BJ (cell line): ENCODE data around the gene EGLN2. TPM values are rescaled to one million over a fixed set of nuclear protein-coding genes. Genes with fewer than 3 reads are reported as not detected.
"Not testable (repeated sequence)": the region's sequence is repeated elsewhere in the genome, so short reads cannot be mapped to it uniquely, and the experiment has no call there.

ENCODE experiments used
- CTCF ChIA-PET: fragments of 350-600 bp; formaldehyde crosslinking; extraction: SDS; loops from one replicate; lab custom pipeline; 2021; ENCODE audit warnings: antibody characterized with exemption, inconsistent platforms; lab: Yijun Ruan, JAX
- POLR2A ChIA-PET: fragments of 300-600 bp; sonication (Branson Sonifier 250); formaldehyde crosslinking; extraction: SDS; loops from one replicate; lab custom pipeline; 2021; ENCODE audit warnings: antibody characterized with exemption; lab: Charles Lee
- DNase-seq: peaks from one replicate; pipeline ENCODE4 v3.0.0-alpha.2; 2011; ENCODE audit warnings: low read depth
- H3K27me3 ChIP-seq: 2 replicates; pipeline ENCODE4 v1.6.0; 2011; ENCODE audit warnings: low read length; ENCODE audit not compliant: control insufficient read depth, insufficient read depth
- H3K36me3 ChIP-seq: 2 replicates; pipeline ENCODE4 v1.5.1; 2011; ENCODE audit warnings: low read length; ENCODE audit not compliant: control insufficient read depth, insufficient read depth
- H3K4me3 ChIP-seq: 2 replicates; pipeline ENCODE4 v1.5.1; 2011; ENCODE audit warnings: low read depth, mild to moderate bottlenecking, control low read depth, low read length
- polyA plus RNA-seq: library from polyadenylated mRNA; depleted of rRNA; stranded (reverse); fragments of >200 nt; gene quantifications from 2 replicates; pipeline ENCODE4 v1.2.3, GENCODE V29; 2011
- TF ChIP-seq, protein P1 (sequence below): IDR thresholded peaks from 2 replicates; pipeline ENCODE4 v1.5.1; 2011; ENCODE audit warnings: low read depth, mild to moderate bottlenecking, control low read depth, inconsistent platforms, low read length, moderate library complexity; ENCODE audit not compliant: insufficient read depth

The EGLN2 gene
- polyA plus RNA-seq, 1 experiment = 65.5 TPM

- ChIA-PET POLR2A (interaction anchor here (0.6 kb wide), 1 partner anchor 19 kb away, joined by 3 read pairs; no protein-coding TSS in a partner anchor), CTCF (interaction anchor here (1.0 kb wide), 1 partner anchor 149 kb away, joined by 3 read pairs; no protein-coding TSS in a partner anchor)
- no peak for DNase-seq
- H3K27me3 ChIP-seq = no peaks in the 10 kb centered on the region
- no peak overlapping the region; the same call in 1 of the 2 replicates for H3K4me3 ChIP-seq
- TF ChIP-seq, protein P1, sequence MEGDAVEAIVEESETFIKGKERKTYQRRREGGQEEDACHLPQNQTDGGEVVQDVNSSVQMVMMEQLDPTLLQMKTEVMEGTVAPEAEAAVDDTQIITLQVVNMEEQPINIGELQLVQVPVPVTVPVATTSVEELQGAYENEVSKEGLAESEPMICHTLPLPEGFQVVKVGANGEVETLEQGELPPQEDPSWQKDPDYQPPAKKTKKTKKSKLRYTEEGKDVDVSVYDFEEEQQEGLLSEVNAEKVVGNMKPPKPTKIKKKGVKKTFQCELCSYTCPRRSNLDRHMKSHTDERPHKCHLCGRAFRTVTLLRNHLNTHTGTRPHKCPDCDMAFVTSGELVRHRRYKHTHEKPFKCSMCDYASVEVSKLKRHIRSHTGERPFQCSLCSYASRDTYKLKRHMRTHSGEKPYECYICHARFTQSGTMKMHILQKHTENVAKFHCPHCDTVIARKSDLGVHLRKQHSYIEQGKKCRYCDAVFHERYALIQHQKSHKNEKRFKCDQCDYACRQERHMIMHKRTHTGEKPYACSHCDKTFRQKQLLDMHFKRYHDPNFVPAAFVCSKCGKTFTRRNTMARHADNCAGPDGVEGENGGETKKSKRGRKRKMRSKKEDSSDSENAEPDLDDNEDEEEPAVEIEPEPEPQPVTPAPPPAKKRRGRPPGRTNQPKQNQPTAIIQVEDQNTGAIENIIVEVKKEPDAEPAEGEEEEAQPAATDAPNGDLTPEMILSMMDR = 0 out of 2 replicates have a peak, but pooled peaks have one; percentile 7
- peaks cover 17% of the 10 kb centered on the region for H3K36me3 ChIP-seq
Observed at GRCh38 chr19:40811478-40812341, 12.7 kb downstream of the EGLN2 start.

DNA sequence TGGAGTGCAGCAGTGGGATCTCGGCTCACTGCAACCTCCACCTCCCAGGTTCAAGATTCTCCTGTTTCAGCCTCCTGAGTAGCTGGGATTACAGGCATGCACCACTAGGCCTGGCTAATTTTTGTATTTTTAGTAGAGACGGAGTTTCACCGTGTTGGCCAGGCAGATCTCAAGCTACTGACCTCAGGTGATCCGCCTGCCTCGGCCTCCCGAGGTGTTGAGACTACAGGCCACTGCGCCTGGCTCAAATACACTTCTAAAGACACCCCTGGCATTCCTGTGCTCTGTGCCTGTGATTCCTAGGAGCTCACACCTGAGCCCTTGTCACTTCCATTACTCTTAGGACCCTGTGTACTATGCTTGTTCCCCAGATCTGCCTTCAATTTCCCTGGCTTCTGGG lies 13.6 kb downstream of the EGLN2 start:
- CTCF ChIA-PET = interaction anchor here (1.0 kb wide), 1 partner anchor 150 kb away, joined by 3 read pairs; no protein-coding TSS in a partner anchor
- POLR2A ChIA-PET, DNase-seq: not testable (repeated sequence)

GRCh38 chr19:40813182-40813581 lies 14.2 kb downstream of the EGLN2 start:
- ChIA-PET POLR2A (no interaction called here), CTCF (no interaction called here)
- TF ChIP-seq, protein P1 = no peak
- Histone ChIP-seq H3K36me3 (peaks cover 8% of the 10 kb centered on the region), H3K4me3 (no peak overlapping the region), H3K27me3 (no peaks in the 10 kb centered on the region)
- DNase-seq = no peak

More for the DNA sequence above, 13.6 kb downstream of the EGLN2 start:
- H3K36me3 ChIP-seq = peaks cover 12% of the 10 kb centered on the region
- H3K4me3 ChIP-seq, H3K27me3 ChIP-seq: not testable (repeated sequence)

- ChIA-PET POLR2A (no interaction called here), CTCF (no interaction called here)
- H3K27me3 ChIP-seq = no peaks in the 10 kb centered on the region
Observed at GRCh38 chr19:40815223-40815622, 16.2 kb downstream of the EGLN2 start.

GRCh38 chr19:40818480-40819399 lies 19.7 kb downstream of the EGLN2 start:
- TF ChIP-seq, protein P1 = peak; percentile 46
- H3K4me3 ChIP-seq, H3K27me3 ChIP-seq, POLR2A ChIA-PET, DNase-seq, H3K36me3 ChIP-seq: not testable (repeated sequence)
- CTCF ChIA-PET = interaction anchor here (0.6 to 3.0 kb wide), 17 partner anchors 10 to 1270 kb away, joined by 3 to 36 read pairs (median 4); partner anchors contain the start of genes COQ8B and ITPKC

More at GRCh38 chr19:40815223-40815622, 16.2 kb downstream of the EGLN2 start:
- TF ChIP-seq, protein P1 = no peak
- DNase-seq = no peak
- no peak overlapping the region for H3K4me3 ChIP-seq
- H3K36me3 ChIP-seq = no peaks in the 10 kb centered on the region
